ENCODE data around the gene NCR1.

- no peak for TF ChIP-seq CTCF (IDR thresholded peaks at IDR 0.05)
- no peak for TF ChIP-seq EZH2phosphoT487 (IDR thresholded peaks at IDR 0.05)
- TF ChIP-seq EZH2 (IDR thresholded peaks at IDR 0.05) = no peak
Observed at GRCh38 chr19:54905421-54905802, 536 bp upstream of the NCR1 start.
